ENCODE data around the gene WNT7A.

DNA sequence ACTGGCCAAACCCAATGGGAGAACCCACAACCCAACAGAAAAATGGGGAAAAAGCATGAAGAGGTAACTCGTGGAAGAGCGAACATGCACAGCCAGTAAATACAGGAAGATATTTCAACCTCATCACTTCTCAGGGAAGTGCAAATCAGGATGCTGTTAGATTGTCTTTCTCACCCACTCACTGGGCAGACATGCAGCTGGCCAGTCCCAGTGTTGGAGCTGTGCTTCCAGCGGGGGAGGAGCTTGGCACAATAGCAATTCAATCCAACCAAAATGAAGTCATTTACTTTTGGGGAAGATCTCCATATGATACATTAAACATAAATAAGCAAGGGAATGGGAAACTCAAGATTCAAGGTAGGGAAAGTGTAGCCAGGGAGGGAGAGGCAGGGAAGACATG lies 12.1 kb downstream of the WNT7A start:
- TF ChIP-seq, protein P1, sequence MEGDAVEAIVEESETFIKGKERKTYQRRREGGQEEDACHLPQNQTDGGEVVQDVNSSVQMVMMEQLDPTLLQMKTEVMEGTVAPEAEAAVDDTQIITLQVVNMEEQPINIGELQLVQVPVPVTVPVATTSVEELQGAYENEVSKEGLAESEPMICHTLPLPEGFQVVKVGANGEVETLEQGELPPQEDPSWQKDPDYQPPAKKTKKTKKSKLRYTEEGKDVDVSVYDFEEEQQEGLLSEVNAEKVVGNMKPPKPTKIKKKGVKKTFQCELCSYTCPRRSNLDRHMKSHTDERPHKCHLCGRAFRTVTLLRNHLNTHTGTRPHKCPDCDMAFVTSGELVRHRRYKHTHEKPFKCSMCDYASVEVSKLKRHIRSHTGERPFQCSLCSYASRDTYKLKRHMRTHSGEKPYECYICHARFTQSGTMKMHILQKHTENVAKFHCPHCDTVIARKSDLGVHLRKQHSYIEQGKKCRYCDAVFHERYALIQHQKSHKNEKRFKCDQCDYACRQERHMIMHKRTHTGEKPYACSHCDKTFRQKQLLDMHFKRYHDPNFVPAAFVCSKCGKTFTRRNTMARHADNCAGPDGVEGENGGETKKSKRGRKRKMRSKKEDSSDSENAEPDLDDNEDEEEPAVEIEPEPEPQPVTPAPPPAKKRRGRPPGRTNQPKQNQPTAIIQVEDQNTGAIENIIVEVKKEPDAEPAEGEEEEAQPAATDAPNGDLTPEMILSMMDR (IDR thresholded peaks at IDR 0.05 in 2 of 3, conservative IDR thresholded peaks at IDR 0.05 in 1 of 3; ENCODE audit: borderline replicate concordance in 1 of 3, insufficient read depth in 1 of 3, low read depth in 2 of 3, low read length in 2 of 3): no peak
- TF ChIP-seq POLR2A (IDR thresholded peaks at IDR 0.05; ENCODE audit: borderline replicate concordance, extremely low read depth, insufficient read depth, insufficient read length): no peak
- no peak for TF ChIP-seq TCF7L2 (IDR thresholded peaks at IDR 0.05; ENCODE audit: borderline replicate concordance, extremely low read depth, insufficient read depth, insufficient read length)
- TF ChIP-seq, protein P2, sequence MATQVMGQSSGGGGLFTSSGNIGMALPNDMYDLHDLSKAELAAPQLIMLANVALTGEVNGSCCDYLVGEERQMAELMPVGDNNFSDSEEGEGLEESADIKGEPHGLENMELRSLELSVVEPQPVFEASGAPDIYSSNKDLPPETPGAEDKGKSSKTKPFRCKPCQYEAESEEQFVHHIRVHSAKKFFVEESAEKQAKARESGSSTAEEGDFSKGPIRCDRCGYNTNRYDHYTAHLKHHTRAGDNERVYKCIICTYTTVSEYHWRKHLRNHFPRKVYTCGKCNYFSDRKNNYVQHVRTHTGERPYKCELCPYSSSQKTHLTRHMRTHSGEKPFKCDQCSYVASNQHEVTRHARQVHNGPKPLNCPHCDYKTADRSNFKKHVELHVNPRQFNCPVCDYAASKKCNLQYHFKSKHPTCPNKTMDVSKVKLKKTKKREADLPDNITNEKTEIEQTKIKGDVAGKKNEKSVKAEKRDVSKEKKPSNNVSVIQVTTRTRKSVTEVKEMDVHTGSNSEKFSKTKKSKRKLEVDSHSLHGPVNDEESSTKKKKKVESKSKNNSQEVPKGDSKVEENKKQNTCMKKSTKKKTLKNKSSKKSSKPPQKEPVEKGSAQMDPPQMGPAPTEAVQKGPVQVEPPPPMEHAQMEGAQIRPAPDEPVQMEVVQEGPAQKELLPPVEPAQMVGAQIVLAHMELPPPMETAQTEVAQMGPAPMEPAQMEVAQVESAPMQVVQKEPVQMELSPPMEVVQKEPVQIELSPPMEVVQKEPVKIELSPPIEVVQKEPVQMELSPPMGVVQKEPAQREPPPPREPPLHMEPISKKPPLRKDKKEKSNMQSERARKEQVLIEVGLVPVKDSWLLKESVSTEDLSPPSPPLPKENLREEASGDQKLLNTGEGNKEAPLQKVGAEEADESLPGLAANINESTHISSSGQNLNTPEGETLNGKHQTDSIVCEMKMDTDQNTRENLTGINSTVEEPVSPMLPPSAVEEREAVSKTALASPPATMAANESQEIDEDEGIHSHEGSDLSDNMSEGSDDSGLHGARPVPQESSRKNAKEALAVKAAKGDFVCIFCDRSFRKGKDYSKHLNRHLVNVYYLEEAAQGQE (IDR thresholded peaks at IDR 0.05; ENCODE audit: low read depth): no peak
- TF ChIP-seq CEBPB (IDR thresholded peaks at IDR 0.05; ENCODE audit: low read depth): no peak
